HepG2 (cell line): Measurements from ENCODE around the gene ITGB2. TPM values are rescaled to one million over a fixed set of nuclear protein-coding genes. Genes with fewer than 3 reads are reported as not detected.

Experiments
- HDAC1 ChIP-seq: sonication (generic); formaldehyde crosslinking; IDR thresholded peaks from 2 replicates; pipeline ENCODE4 v1.5.1; 2020; ENCODE audit warnings: mild to moderate bottlenecking, missing genetic modification reagents
- MAZ ChIP-seq, 2 experiments: sonication (generic) in 1 of 2; formaldehyde crosslinking in 1 of 2; IDR thresholded peaks; 2 replicates each; pipeline versions ENCODE4 v1.5.0 to v1.6.1; 2012 to 2020; ENCODE audit warnings: low read depth in 2 of 2, mild to moderate bottlenecking in 2 of 2, borderline replicate concordance in 1 of 2, improper control_type of control experiment in 1 of 2, low read length in 1 of 2, missing genetic modification reagents in 1 of 2, moderate library complexity in 1 of 2
- NR3C1 ChIP-seq: sonication (generic); formaldehyde crosslinking; IDR thresholded peaks from 2 replicates; pipeline ENCODE4 v1.4.0; 2020; ENCODE audit warnings: missing genetic modification reagents
- PLRG1 ChIP-seq: fragments of 450-650 bp; conservative IDR thresholded peaks from 2 replicates; pipeline ENCODE4 v1.6.1; 2016
- U2AF2 ChIP-seq: fragments of 200-400 bp; formaldehyde crosslinking; IDR thresholded peaks from 2 replicates; pipeline ENCODE4 v1.6.1; 2017; ENCODE audit warnings: low read depth, mild to moderate bottlenecking, low read length
- polyA plus RNA-seq, 8 experiments: library from polyadenylated mRNA; depleted of rRNA in 3 of 8; stranded (reverse) in 7 of 8; unstranded in 1 of 8; fragments of >200 nt; fragmentation: Illumina TruSeq in 4 of 8; extraction: Trizol in 4 of 8; gene quantifications; 2 replicates each; pipeline versions ENCODE4 v1.2.1 to v1.2.3, GENCODE V29; 2011 to 2016; ENCODE audit warnings: low read depth in 4 of 8, missing spikeins in 1 of 8, mixed read lengths in 1 of 8; ENCODE audit not compliant: insufficient read depth in 1 of 8
- total RNA-seq, 5 experiments: library from RNA; depleted of rRNA; stranded (reverse); fragments of >200 nt; fragmentation: Illumina TruSeq; extraction: Trizol; gene quantifications; 2 replicates each; pipeline ENCODE4 v1.2.3, GENCODE V29; 2016; ENCODE audit warnings: low read depth in 1 of 5
- TF ChIP-seq, protein P1 (sequence below): IDR thresholded peaks from 2 replicates; pipeline ENCODE4 v1.6.1; 2012; ENCODE audit warnings: low read length, improper control_type of control experiment
- TF ChIP-seq, protein P2 (sequence below): sonication (generic); formaldehyde crosslinking; IDR thresholded peaks from 2 replicates; pipeline ENCODE4 v1.4.0; 2020; ENCODE audit warnings: missing genetic modification reagents

ITGB2 gene
- total and polyA plus RNA-seq, 2 of the 13 experiments (the other 11 are each of a cell fraction or from before 2014, with no cell fraction given) = 4.2 to 18.0 TPM

DNA sequence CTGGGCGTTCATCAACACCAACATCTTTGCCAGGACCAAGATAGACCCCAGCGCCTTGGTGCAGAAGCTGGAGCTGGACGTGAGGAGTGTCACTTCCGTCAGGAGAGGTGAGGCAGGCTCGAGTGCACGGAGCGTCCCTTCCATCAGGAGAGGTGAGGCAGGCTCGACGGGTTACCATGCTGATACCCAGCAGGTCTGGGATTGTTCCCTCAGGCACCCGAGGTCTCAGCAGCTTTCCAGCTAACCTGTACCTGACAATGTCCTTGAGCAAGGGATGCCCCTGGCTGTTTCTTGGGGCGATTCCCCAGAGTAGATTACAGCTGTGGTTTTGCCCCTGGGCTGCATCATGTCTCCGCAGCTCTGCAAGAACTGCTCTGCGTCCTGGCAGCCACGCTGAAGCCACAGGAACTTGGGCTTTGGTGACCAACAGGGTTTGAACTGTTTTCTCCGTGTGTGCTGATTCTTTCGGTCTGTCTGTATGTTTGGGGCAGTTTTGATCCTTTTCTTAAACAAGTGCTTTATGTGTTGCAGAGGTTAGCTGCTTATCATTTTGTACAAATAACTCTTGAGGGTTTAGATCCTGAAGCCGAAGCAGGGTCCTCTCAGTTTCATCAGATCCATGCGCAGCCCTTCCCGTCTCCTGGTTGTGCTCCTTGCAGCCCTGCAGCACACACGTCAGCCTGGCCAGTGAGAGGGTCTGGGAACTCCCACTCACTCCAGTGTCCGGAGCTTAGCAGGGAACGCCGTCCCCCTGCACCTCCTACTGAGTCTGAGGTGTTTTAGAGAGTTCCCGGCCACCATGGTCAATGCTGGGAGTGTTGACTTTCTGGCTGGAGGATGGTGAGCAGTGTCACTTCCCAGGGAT is 23.2 kb upstream of the ITGB2 start (continued):
- TF ChIP-seq, protein P1, sequence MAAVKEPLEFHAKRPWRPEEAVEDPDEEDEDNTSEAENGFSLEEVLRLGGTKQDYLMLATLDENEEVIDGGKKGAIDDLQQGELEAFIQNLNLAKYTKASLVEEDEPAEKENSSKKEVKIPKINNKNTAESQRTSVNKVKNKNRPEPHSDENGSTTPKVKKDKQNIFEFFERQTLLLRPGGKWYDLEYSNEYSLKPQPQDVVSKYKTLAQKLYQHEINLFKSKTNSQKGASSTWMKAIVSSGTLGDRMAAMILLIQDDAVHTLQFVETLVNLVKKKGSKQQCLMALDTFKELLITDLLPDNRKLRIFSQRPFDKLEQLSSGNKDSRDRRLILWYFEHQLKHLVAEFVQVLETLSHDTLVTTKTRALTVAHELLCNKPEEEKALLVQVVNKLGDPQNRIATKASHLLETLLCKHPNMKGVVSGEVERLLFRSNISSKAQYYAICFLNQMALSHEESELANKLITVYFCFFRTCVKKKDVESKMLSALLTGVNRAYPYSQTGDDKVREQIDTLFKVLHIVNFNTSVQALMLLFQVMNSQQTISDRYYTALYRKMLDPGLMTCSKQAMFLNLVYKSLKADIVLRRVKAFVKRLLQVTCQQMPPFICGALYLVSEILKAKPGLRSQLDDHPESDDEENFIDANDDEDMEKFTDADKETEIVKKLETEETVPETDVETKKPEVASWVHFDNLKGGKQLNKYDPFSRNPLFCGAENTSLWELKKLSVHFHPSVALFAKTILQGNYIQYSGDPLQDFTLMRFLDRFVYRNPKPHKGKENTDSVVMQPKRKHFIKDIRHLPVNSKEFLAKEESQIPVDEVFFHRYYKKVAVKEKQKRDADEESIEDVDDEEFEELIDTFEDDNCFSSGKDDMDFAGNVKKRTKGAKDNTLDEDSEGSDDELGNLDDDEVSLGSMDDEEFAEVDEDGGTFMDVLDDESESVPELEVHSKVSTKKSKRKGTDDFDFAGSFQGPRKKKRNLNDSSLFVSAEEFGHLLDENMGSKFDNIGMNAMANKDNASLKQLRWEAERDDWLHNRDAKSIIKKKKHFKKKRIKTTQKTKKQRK = no peak
- TF ChIP-seq HDAC1 (CRISPR knock-in tag) (no peak), MAZ (IDR thresholded peaks at IDR 0.05; ENCODE audit: borderline replicate concordance, low read depth, low read length) (no peak), MAZ (CRISPR knock-in tag; IDR thresholded peaks at IDR 0.05; ENCODE audit: low read depth) (no peak), U2AF2 (no peak), NR3C1 (CRISPR knock-in tag) (no peak), PLRG1 (no peak)
- TF ChIP-seq, protein P2, sequence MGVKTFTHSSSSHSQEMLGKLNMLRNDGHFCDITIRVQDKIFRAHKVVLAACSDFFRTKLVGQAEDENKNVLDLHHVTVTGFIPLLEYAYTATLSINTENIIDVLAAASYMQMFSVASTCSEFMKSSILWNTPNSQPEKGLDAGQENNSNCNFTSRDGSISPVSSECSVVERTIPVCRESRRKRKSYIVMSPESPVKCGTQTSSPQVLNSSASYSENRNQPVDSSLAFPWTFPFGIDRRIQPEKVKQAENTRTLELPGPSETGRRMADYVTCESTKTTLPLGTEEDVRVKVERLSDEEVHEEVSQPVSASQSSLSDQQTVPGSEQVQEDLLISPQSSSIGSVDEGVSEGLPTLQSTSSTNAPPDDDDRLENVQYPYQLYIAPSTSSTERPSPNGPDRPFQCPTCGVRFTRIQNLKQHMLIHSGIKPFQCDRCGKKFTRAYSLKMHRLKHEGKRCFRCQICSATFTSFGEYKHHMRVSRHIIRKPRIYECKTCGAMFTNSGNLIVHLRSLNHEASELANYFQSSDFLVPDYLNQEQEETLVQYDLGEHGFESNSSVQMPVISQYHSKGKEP = no peak
